Ascending aorta (tissue), 2 donors: Measurements from ENCODE around the gene COL4A2. TPM values are rescaled to one million over a fixed set of nuclear protein-coding genes. Genes with fewer than 3 reads are reported as not detected.

ENCODE experiments used
- DNase-seq, 2 donors: peaks; one replicate each; pipeline ENCODE4 v3.0.0-alpha.2; 2019; ENCODE audit warnings: low spot score in 2 of 2
- H3K27ac ChIP-seq, 2 donors: fragments of 200-600 bp; sonication (generic); one replicate each; pipeline ENCODE4 v1.5.1; 2016 to 2017; ENCODE audit warnings: mild to moderate bottlenecking in 1 of 2
- H3K27me3 ChIP-seq: fragments of 200-600 bp; sonication (generic); one replicate; pipeline ENCODE4 v1.5.1; 2017
- H3K36me3 ChIP-seq, 2 donors: fragments of 200-600 bp; sonication (generic); one replicate each; pipeline ENCODE4 v1.5.1; 2016
- H3K4me1 ChIP-seq, 2 donors: fragments of 200-600 bp; sonication (generic); one replicate each; pipeline ENCODE4 v1.5.1; 2016 to 2017; ENCODE audit warnings: mild to moderate bottlenecking in 1 of 2
- H3K4me3 ChIP-seq, 2 donors: fragments of 200-600 bp; sonication (generic); one replicate each; pipeline ENCODE4 v1.5.1; 2016 to 2017; ENCODE audit warnings: mild to moderate bottlenecking in 1 of 2
- H3K9me3 ChIP-seq, 2 donors: fragments of 200-600 bp; sonication (generic); one replicate each; pipeline ENCODE4 v1.5.1; 2016
- CTCF ChIP-seq, 3 experiments: fragments of 200-600 bp in 2 of 3; fragments of 450-650 bp in 1 of 3; sonication (generic) in 2 of 3; IDR thresholded peaks; one replicate each; pipeline ENCODE4 v1.5.1; 2016 to 2019; ENCODE audit warnings: antibody characterized with exemption in 3 of 3, mild to moderate bottlenecking in 1 of 3, moderate library complexity in 1 of 3
- intact Hi-C: fragments of 100-400 bp; cut with DNase I; formaldehyde crosslinking; loops from one replicate; pipeline ENCODE4 v1.15.1; 2023
- total RNA-seq: library from RNA; depleted of rRNA; stranded (reverse); fragments of >200 nt; gene quantifications from one replicate; pipeline ENCODE4 v1.1.0, GENCODE V29; 2016

The COL4A2 gene
- total RNA-seq, 1 donor from 2014 or later, result 1,227 TPM

- Histone ChIP-seq H3K27me3 (no peaks in the 10 kb centered on the region), H3K9me3 (no peaks in the 10 kb centered on the region), H3K4me3 (peak overlapping the region; percentile 79 to 82), H3K36me3 (peaks cover 0 to 12% of the 10 kb centered on the region in 2 donors), H3K4me1 (peaks cover 8 to 13% of the 10 kb centered on the region in 2 donors), H3K27ac (peak overlapping the region; percentile 92 to 98)
- no peak for DNase-seq
- intact Hi-C loops, result loop anchor here (1.0 to 2.0 kb wide), 4 partner anchors 19 to 153 kb away; partner anchors contain the start of genes ING1 and NAXD
- TF ChIP-seq CTCF (IDR thresholded peaks at IDR 0.05), result no peak
Observed at GRCh38 chr13:110559986-110560385, 252.9 kb downstream of the COL4A2 start.

GRCh38 chr13:110560601-110561343 lies 253.7 kb downstream of the COL4A2 start:
- Histone ChIP-seq H3K27ac (peak overlapping the region; percentile 92 to 98), H3K4me1 (peaks cover 8 to 13% of the 10 kb centered on the region in 2 donors), H3K9me3 (no peaks in the 10 kb centered on the region), H3K36me3 (peaks cover 0 to 12% of the 10 kb centered on the region in 2 donors), H3K27me3 (no peaks in the 10 kb centered on the region), H3K4me3 (peak overlapping the region; percentile 79 to 82)
- intact Hi-C loops, result loop anchor here (1.0 to 2.0 kb wide), 4 partner anchors 40 to 152 kb away; partner anchors contain the start of genes ING1 and NAXD
- no peak for TF ChIP-seq CTCF (IDR thresholded peaks at IDR 0.05)
- peak in 1 of 2 donors; percentile 76 for DNase-seq

- Histone ChIP-seq H3K27me3 (no peaks in the 10 kb centered on the region), H3K4me3 (peak within 1 kb of the TSS; percentile 79 to 82), H3K36me3 (peaks cover 0 to 12% of the 10 kb centered on the region in 2 donors), H3K9me3 (no peaks in the 10 kb centered on the region), H3K27ac (peak within 1 kb of the TSS; percentile 92 to 98), H3K4me1 (peaks cover 8 to 13% of the 10 kb centered on the region in 2 donors)
- TF ChIP-seq CTCF (IDR thresholded peaks at IDR 0.05), result no peak
- intact Hi-C loops, result loop anchor here (1.0 to 2.0 kb wide), 4 partner anchors 41 to 151 kb away; partner anchors contain the start of genes ING1 and NAXD
- DNase-seq, result peak; percentile 48 to 92
Observed at GRCh38 chr13:110561344-110562035, 254.4 kb downstream of the COL4A2 start, which contains the start of gene RAB20. Gene RAB20 (minus strand): TSS chr13:110561722. CDS start chr13:110561519, 203 bp downstream.

- H3K4me3 ChIP-seq, result peak overlapping the region; percentile 79 to 82
- H3K36me3 ChIP-seq, result peaks cover 0 to 5% of the 10 kb centered on the region in 2 donors
- H3K9me3 ChIP-seq, result no peaks in the 10 kb centered on the region
- intact Hi-C loops, result no loop called here
- DNase-seq, result no peak
- no peaks in the 10 kb centered on the region for H3K27me3 ChIP-seq
- no peak for TF ChIP-seq CTCF (IDR thresholded peaks at IDR 0.05)
- H3K27ac ChIP-seq, result peak overlapping the region; percentile 92 to 98
- peaks cover 8 to 13% of the 10 kb centered on the region in 2 donors for H3K4me1 ChIP-seq
Observed at GRCh38 chr13:110562036-110562597, 255.0 kb downstream of the COL4A2 start.

Other genes with a start within 250 kb of the COL4A2 start
- 756 TPM for gene COL4A1, start 127 bp upstream of the COL4A2 start, total RNA-seq